Upper lobe of left lung (tissue), 4 donors: ENCODE results near the gene CFAP91.

Experiments used
- POLR2A ChIP-seq, 4 donors: fragments of 450-650 bp; IDR thresholded peaks; one replicate each; pipeline ENCODE4 v1.5.1; 2016 to 2017; ENCODE audit warnings: antibody characterized with exemption in 4 of 4, mild to moderate bottlenecking in 2 of 4
- TF ChIP-seq, protein P1 (sequence below), 6 experiments: fragments of 450-650 bp in 4 of 6; fragments of 200-600 bp in 2 of 6; sonication (generic) in 2 of 6; IDR thresholded peaks; one replicate each; pipeline ENCODE4 v1.5.1; 2016 to 2019; ENCODE audit warnings: antibody characterized with exemption in 6 of 6

GRCh38 chr3:119676020-119676419, 26.8 kb upstream of the CFAP91 start:
- no peak for TF ChIP-seq POLR2A (IDR thresholded peaks at IDR 0.05)
- TF ChIP-seq, protein P1, sequence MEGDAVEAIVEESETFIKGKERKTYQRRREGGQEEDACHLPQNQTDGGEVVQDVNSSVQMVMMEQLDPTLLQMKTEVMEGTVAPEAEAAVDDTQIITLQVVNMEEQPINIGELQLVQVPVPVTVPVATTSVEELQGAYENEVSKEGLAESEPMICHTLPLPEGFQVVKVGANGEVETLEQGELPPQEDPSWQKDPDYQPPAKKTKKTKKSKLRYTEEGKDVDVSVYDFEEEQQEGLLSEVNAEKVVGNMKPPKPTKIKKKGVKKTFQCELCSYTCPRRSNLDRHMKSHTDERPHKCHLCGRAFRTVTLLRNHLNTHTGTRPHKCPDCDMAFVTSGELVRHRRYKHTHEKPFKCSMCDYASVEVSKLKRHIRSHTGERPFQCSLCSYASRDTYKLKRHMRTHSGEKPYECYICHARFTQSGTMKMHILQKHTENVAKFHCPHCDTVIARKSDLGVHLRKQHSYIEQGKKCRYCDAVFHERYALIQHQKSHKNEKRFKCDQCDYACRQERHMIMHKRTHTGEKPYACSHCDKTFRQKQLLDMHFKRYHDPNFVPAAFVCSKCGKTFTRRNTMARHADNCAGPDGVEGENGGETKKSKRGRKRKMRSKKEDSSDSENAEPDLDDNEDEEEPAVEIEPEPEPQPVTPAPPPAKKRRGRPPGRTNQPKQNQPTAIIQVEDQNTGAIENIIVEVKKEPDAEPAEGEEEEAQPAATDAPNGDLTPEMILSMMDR (IDR thresholded peaks at IDR 0.05): no peak
